Stimulated activated naive B cell treated with anti-CD40 and anti-IgM and Interleukin-4, amounts not matched to agents 10 μg/mL and 1 μg/mL and 100 μg/mL, for 72 hours (primary cell): ENCODE data around the gene RFC1.

Experiments used
- ATAC-seq, 2 donors: fragments of 150-1000 bp; cut with Tn5 transposase; replicated peaks; 2 replicates each; pipeline ENCODE4 v1.10.0; 2021; ENCODE audit warnings: moderate library complexity in 1 of 2
- DNase-seq: peaks from one replicate; pipeline ENCODE4 v3.0.0; 2021
- H3K27ac Mint-ChIP-seq: one replicate; pipeline ENCODE4 v1.8.0; 2022; ENCODE audit warnings: mild to moderate bottlenecking, mixed read lengths
- H3K27me3 Mint-ChIP-seq, 2 donors: one replicate each; pipeline ENCODE4 v1.8.0; 2022; ENCODE audit warnings: mixed read lengths in 2 of 2
- H3K36me3 Mint-ChIP-seq, 2 donors: one replicate each; pipeline ENCODE4 v1.8.0; 2022; ENCODE audit warnings: mixed read lengths in 2 of 2, mild to moderate bottlenecking in 1 of 2
- H3K4me1 Mint-ChIP-seq, 2 donors: one replicate each; pipeline ENCODE4 v1.8.0; 2022; ENCODE audit warnings: mixed read lengths in 2 of 2, mild to moderate bottlenecking in 1 of 2
- H3K4me3 Mint-ChIP-seq, 2 donors: one replicate each; pipeline ENCODE4 v1.8.0; 2022; ENCODE audit warnings: mild to moderate bottlenecking in 2 of 2, mixed read lengths in 2 of 2, moderate library complexity in 1 of 2
- H3K9me3 Mint-ChIP-seq, 2 donors: one replicate each; pipeline ENCODE4 v1.8.0; 2022; ENCODE audit warnings: mixed read lengths in 2 of 2, mild to moderate bottlenecking in 1 of 2

The RFC1 gene

GRCh38 chr4:39274503-39274902 lies 91.7 kb downstream of the RFC1 start:
- no peaks in the 10 kb centered on the region for H3K9me3 Mint-ChIP-seq
- H3K27me3 Mint-ChIP-seq = no peaks in the 10 kb centered on the region
- H3K4me1 Mint-ChIP-seq = no peaks in the 10 kb centered on the region
- DNase-seq (no peak), ATAC-seq (no peak)
- no peak overlapping the region for H3K4me3 Mint-ChIP-seq
- no peak overlapping the region for H3K27ac Mint-ChIP-seq
- H3K36me3 Mint-ChIP-seq = peaks cover 46 to 50% of the 10 kb centered on the region in 2 donors

GRCh38 chr4:39263895-39264294 lies 102.3 kb downstream of the RFC1 start:
- Mint-ChIP-seq H3K9me3 (peaks cover 0 to 2% of the 10 kb centered on the region in 2 donors), H3K36me3 (peaks cover 27 to 57% of the 10 kb centered on the region in 2 donors), H3K27ac (no peak overlapping the region), H3K4me1 (no peaks in the 10 kb centered on the region), H3K27me3 (no peaks in the 10 kb centered on the region), H3K4me3 (no peak overlapping the region)
- no peak for DNase-seq
- no peak for ATAC-seq

- H3K9me3 Mint-ChIP-seq = peaks cover 0 to 2% of the 10 kb centered on the region in 2 donors
- no peak overlapping the region for H3K27ac Mint-ChIP-seq
- H3K27me3 Mint-ChIP-seq = no peaks in the 10 kb centered on the region
- H3K36me3 Mint-ChIP-seq = peaks cover 32 to 53% of the 10 kb centered on the region in 2 donors
- H3K4me3 Mint-ChIP-seq = no peak overlapping the region
- no peak for DNase-seq
- no peak for ATAC-seq
- no peaks in the 10 kb centered on the region for H3K4me1 Mint-ChIP-seq
These were observed 106.4 kb downstream of the RFC1 start for GRCh38 chr4:39259571-39260330.

GRCh38 chr4:39256436-39256835 lies 109.7 kb downstream of the RFC1 start:
- peaks cover 0 to 2% of the 10 kb centered on the region in 2 donors for H3K9me3 Mint-ChIP-seq
- H3K36me3 Mint-ChIP-seq = peaks cover 26 to 33% of the 10 kb centered on the region in 2 donors
- DNase-seq = no peak
- no peak for ATAC-seq
- no peaks in the 10 kb centered on the region for H3K4me1 Mint-ChIP-seq
- no peak overlapping the region for H3K4me3 Mint-ChIP-seq
- H3K27ac Mint-ChIP-seq = no peak overlapping the region
- no peaks in the 10 kb centered on the region for H3K27me3 Mint-ChIP-seq

GRCh38 chr4:39255871-39256270 lies 110.3 kb downstream of the RFC1 start:
- Mint-ChIP-seq H3K4me1 (no peaks in the 10 kb centered on the region), H3K36me3 (peaks cover 23 to 29% of the 10 kb centered on the region in 2 donors), H3K27me3 (no peaks in the 10 kb centered on the region), H3K9me3 (peaks cover 0 to 2% of the 10 kb centered on the region in 2 donors), H3K4me3 (no peak overlapping the region), H3K27ac (no peak overlapping the region)
- no peak for ATAC-seq
- DNase-seq = no peak

- H3K4me3 Mint-ChIP-seq = no peak overlapping the region
- H3K9me3 Mint-ChIP-seq = peaks cover 0 to 2% of the 10 kb centered on the region in 2 donors
- no peak for DNase-seq
- no peaks in the 10 kb centered on the region for H3K4me1 Mint-ChIP-seq
- H3K27me3 Mint-ChIP-seq = no peaks in the 10 kb centered on the region
- H3K27ac Mint-ChIP-seq = no peak overlapping the region
- no peak for ATAC-seq
- peaks cover 23 to 24% of the 10 kb centered on the region in 2 donors for H3K36me3 Mint-ChIP-seq
These were observed 110.9 kb downstream of the RFC1 start for GRCh38 chr4:39255266-39255665.

GRCh38 chr4:39243462-39243861 lies 122.7 kb downstream of the RFC1 start:
- Mint-ChIP-seq H3K4me3 (no peak overlapping the region), H3K9me3 (peaks cover 0 to 4% of the 10 kb centered on the region in 2 donors), H3K36me3 (peaks cover 14 to 25% of the 10 kb centered on the region in 2 donors), H3K4me1 (no peaks in the 10 kb centered on the region), H3K27ac (no peak overlapping the region), H3K27me3 (no peaks in the 10 kb centered on the region)
- no peak for ATAC-seq
- DNase-seq = no peak
